ENCODE measurements around the gene MIA3.

MIA3 gene

DNA sequence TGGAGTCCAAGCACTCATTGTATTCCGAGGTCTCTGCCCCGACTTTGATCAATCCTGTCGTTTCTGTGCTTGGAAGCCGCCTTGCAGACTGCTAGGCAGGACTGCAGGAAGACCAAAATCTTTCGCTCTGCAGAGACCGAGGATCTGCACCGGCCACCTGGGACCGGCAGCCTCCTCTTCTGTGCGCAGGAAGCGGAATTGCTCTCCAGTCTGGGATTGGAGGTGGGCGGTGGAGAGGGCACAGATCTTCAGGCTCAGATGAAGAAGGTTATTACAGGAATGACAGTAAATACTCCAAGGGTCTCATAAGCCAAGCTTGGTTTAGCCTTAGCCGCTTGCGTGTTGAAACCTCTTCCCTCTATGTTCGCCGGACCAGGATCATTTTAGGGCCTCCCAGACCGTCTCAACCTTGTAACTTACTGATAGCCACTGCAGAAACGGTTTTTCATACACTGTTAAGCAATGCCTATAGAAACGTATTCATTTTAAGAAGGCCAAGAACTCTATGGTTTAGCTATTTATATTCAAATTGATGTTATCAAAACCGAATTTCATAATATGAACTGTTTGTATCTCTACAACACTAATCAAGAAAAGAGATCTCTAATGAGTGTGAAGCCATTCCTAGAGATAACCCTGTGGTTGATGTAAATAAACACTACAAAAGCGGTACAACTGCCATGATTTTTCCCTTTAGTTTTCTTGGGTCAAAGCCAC, 1.1 kb downstream of the MIA3 start:
- no peak for DNase-seq (ENCODE audit: low read depth)
- peak overlapping the region; percentile 86 for H3K4me3 ChIP-seq (ENCODE audit: control insufficient read depth, low read depth, low read length)
- TF ChIP-seq, protein P1, sequence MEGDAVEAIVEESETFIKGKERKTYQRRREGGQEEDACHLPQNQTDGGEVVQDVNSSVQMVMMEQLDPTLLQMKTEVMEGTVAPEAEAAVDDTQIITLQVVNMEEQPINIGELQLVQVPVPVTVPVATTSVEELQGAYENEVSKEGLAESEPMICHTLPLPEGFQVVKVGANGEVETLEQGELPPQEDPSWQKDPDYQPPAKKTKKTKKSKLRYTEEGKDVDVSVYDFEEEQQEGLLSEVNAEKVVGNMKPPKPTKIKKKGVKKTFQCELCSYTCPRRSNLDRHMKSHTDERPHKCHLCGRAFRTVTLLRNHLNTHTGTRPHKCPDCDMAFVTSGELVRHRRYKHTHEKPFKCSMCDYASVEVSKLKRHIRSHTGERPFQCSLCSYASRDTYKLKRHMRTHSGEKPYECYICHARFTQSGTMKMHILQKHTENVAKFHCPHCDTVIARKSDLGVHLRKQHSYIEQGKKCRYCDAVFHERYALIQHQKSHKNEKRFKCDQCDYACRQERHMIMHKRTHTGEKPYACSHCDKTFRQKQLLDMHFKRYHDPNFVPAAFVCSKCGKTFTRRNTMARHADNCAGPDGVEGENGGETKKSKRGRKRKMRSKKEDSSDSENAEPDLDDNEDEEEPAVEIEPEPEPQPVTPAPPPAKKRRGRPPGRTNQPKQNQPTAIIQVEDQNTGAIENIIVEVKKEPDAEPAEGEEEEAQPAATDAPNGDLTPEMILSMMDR (IDR thresholded peaks at IDR 0.05; ENCODE audit: control insufficient read depth, insufficient read depth, low read depth, low read length, missing control alignments), result no peak

DNA sequence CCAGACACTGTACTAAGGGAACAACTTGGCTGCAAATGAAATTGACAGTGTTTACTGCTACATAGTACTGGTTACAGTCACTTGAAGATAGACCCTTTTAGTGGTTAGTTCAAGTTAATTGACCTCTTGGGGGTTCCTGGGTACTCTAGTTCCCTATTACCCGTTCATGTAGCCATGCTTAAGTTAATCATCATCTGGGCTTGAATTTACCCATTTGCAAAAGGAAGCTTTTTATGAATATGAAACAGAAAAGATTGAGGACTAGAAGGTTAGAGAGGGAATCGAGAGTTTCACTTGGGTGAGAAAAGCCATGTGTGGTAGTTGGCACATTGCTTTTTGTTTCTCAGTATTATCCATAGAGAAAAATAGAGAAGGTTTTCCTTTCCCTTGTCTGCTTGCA, 2.7 kb downstream of the MIA3 start:
- no peak for DNase-seq (ENCODE audit: low read depth)
- H3K4me3 ChIP-seq (ENCODE audit: control insufficient read depth, low read depth, low read length), result no peak overlapping the region
- TF ChIP-seq, protein P1 (IDR thresholded peaks at IDR 0.05; ENCODE audit: control insufficient read depth, insufficient read depth, low read depth, low read length, missing control alignments), result no peak

DNA sequence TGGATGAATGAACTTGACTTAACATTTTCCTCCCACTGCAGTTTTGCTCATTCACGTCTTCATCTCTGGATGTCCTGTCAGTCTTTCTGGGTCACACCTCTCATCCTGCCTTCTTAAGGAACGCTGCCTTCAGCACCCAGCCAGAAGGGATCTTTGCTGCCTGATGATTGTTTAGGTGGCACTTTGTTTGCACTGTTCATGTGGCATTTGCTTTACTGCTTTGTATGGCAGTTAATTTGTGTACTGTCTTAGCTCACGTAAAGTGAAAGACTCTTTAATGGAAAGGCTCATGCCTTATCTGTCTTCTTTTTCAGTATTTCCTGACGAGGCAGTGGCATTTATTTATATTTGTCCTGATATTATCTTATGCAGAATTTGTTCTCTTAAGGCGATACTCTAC, 4.9 kb downstream of the MIA3 start:
- TF ChIP-seq, protein P1 (IDR thresholded peaks at IDR 0.05; ENCODE audit: control insufficient read depth, insufficient read depth, low read depth, low read length, missing control alignments), result no peak
- no peak for DNase-seq (ENCODE audit: low read depth)
- no peak overlapping the region for H3K4me3 ChIP-seq (ENCODE audit: control insufficient read depth, low read depth, low read length)

DNA sequence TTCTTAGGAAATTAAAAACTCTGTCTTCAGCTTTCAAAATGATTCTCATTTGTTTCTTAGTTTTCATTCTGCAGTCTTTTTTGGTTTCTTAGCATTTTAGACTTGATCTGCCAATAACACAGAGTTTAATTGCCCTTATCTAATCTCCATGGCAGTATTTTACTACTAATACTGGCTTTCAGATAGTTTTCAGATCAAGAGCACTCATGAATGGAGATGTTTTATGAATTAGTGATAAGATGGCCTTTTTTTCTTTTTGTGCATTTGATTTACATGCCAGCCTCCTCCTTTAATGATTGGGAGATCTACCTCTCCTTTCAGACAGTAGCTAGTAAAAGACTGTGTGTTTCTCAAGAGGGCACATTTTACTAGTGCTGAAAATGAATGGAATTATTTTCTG, 5.6 kb downstream of the MIA3 start:
- H3K4me3 ChIP-seq (ENCODE audit: control insufficient read depth, low read depth, low read length), result no peak overlapping the region
- TF ChIP-seq, protein P1 (IDR thresholded peaks at IDR 0.05; ENCODE audit: control insufficient read depth, insufficient read depth, low read depth, low read length, missing control alignments), result no peak
- DNase-seq (ENCODE audit: low read depth), result no peak

DNA sequence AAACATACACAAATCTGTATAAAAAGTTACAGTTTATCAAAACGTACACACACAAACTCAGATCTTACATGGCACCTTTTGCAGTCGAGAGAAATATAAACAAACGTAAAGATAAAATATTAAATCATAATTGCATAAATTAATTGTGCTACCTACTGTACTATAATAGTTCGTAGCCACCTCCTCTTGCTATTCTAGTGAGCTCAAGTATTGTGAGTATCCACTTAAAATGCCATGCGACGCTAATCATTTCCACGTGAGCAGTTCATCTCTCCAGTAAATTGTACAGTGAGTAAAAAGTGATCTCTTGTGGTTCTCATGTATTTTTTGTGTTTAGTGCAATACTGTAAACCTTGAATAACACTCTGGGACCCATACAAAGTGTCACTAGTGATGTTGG, 6.3 kb downstream of the MIA3 start:
- TF ChIP-seq, protein P1 (IDR thresholded peaks at IDR 0.05; ENCODE audit: control insufficient read depth, insufficient read depth, low read depth, low read length, missing control alignments), result no peak
- no peak overlapping the region for H3K4me3 ChIP-seq (ENCODE audit: control insufficient read depth, low read depth, low read length)
- DNase-seq (ENCODE audit: low read depth), result no peak

DNA sequence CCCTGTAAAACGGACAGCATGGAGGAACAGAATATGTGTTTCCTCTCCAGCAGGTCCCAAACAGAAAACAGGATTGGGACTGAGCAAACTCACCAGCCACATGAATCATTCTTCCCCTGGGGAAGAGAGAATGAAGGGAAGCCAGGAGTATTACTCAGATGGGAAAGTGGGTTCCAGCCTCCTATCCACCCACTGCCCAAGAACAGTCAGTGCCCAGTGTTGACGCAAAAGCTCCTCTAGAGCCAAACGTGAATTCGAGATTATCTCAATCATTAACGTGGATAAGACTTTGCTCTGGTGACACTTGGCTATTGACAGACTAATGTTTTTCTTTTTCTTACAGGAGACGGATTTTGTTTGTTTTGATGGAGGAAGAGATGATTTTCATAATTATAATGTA, 9.3 kb downstream of the MIA3 start:
- H3K4me3 ChIP-seq (ENCODE audit: control insufficient read depth, low read depth, low read length), result no peak overlapping the region
- peak; percentile 51 for DNase-seq (ENCODE audit: low read depth)
- TF ChIP-seq, protein P1 (IDR thresholded peaks at IDR 0.05; ENCODE audit: control insufficient read depth, insufficient read depth, low read depth, low read length, missing control alignments), result no peak
